HEK293 (cell line): ENCODE data around the gene UNC80.

Source experiments
- CTCF ChIA-PET: fragments of 350-600 bp; formaldehyde crosslinking; extraction: SDS; loops from one replicate; lab custom pipeline; 2021; ENCODE audit warnings: antibody characterized with exemption; lab: Yijun Ruan, JAX
- POLR2A ChIA-PET: fragments of 300-600 bp; formaldehyde crosslinking; extraction: SDS; loops from one replicate; lab custom pipeline; 2020; ENCODE audit warnings: antibody characterized with exemption, inconsistent platforms; lab: Yijun Ruan, JAX
- H3K27ac ChIP-seq: fragments of 200-500 bp; sonication (Bioruptor generic); 2 replicates; pipeline ENCODE4 v1.5.1; 2014; ENCODE audit warnings: low read depth, low read length, control low read depth, inconsistent platforms; ENCODE audit errors: extremely low read depth
- H3K36me3 ChIP-seq, 2 experiments: fragments of 200-500 bp in 1 of 2; sonication (Bioruptor generic) in 1 of 2; 1 replicate in 1 of 2; 2 replicates in 1 of 2; pipeline ENCODE4 v1.5.1; 2014 to 2017; ENCODE audit warnings: inconsistent platforms in 2 of 2, low read length in 2 of 2; ENCODE audit not compliant: control insufficient read depth in 2 of 2, insufficient read depth in 1 of 2
- H3K4me1 ChIP-seq: fragments of 200-500 bp; sonication (Bioruptor generic); 2 replicates; pipeline ENCODE4 v1.5.1; 2014; ENCODE audit warnings: mild to moderate bottlenecking, low read length, inconsistent platforms; ENCODE audit not compliant: control insufficient read depth, insufficient read depth
- H3K4me3 ChIP-seq: 2 replicates; pipeline ENCODE4 v1.5.1; 2011; ENCODE audit warnings: low read depth, mild to moderate bottlenecking, control low read depth, low read length, moderate library complexity
- H3K9me3 ChIP-seq: fragments of 200-500 bp; sonication (Bioruptor generic); 2 replicates; pipeline ENCODE4 v1.5.1; 2014; ENCODE audit warnings: low read depth, low read length, inconsistent platforms; ENCODE audit not compliant: control insufficient read depth, insufficient read depth
- EGR2 ChIP-seq: fragments of 450-650 bp; formaldehyde crosslinking; IDR thresholded peaks from 2 replicates; pipeline ENCODE4 v1.5.1; 2016; ENCODE audit warnings: low read depth, missing biosample characterization, missing genetic modification characterization
- FEZF1 ChIP-seq: fragments of 450-650 bp; formaldehyde crosslinking; IDR thresholded peaks from 2 replicates; pipeline ENCODE4 v1.5.1; 2016; ENCODE audit warnings: missing biosample characterization, missing genetic modification characterization
- RBAK ChIP-seq: fragments of 450-650 bp; formaldehyde crosslinking; IDR thresholded peaks from 2 replicates; pipeline ENCODE4 v1.5.1; 2016; ENCODE audit warnings: missing biosample characterization, missing genetic modification characterization
- SCRT2 ChIP-seq: fragments of 450-650 bp; formaldehyde crosslinking; IDR thresholded peaks from 2 replicates; pipeline ENCODE4 v1.5.1; 2016; ENCODE audit warnings: missing biosample characterization, missing genetic modification characterization
- TCF7L2 ChIP-seq: IDR thresholded peaks from 2 replicates; pipeline ENCODE4 v1.6.1; 2011; ENCODE audit warnings: low read depth, mild to moderate bottlenecking, inconsistent platforms, low read length, moderate library complexity, borderline replicate concordance
- ZBTB48 ChIP-seq: fragments of 450-650 bp; formaldehyde crosslinking; IDR thresholded peaks from 2 replicates; pipeline ENCODE4 v1.5.1; 2016; ENCODE audit warnings: missing biosample characterization, missing genetic modification characterization
- ZEB2 ChIP-seq: fragments of 450-650 bp; formaldehyde crosslinking; IDR thresholded peaks from 2 replicates; pipeline ENCODE4 v1.5.1; 2016; ENCODE audit warnings: missing biosample characterization, missing genetic modification characterization
- ZNF157 ChIP-seq: fragments of 450-650 bp; formaldehyde crosslinking; IDR thresholded peaks from 2 replicates; pipeline ENCODE4 v1.5.1; 2016; ENCODE audit warnings: missing biosample characterization, missing genetic modification characterization
- ZNF184 ChIP-seq: fragments of 450-650 bp; IDR thresholded peaks from 2 replicates; pipeline ENCODE4 v1.5.1; 2018; ENCODE audit warnings: missing biosample characterization, mild to moderate bottlenecking, missing genetic modification characterization
- ZNF341 ChIP-seq: fragments of 450-650 bp; formaldehyde crosslinking; IDR thresholded peaks from 2 replicates; pipeline ENCODE4; 2016; ENCODE audit warnings: low read depth, missing biosample characterization, missing genetic modification characterization
- ZNF664 ChIP-seq: fragments of 450-650 bp; formaldehyde crosslinking; IDR thresholded peaks from 2 replicates; pipeline ENCODE4 v1.5.1; 2016; ENCODE audit warnings: missing biosample characterization, missing genetic modification characterization
- TF ChIP-seq, protein P1 (sequence below): fragments of 450-650 bp; formaldehyde crosslinking; IDR thresholded peaks from 2 replicates; pipeline ENCODE4 v1.5.1; 2016; ENCODE audit warnings: missing biosample characterization, missing genetic modification characterization
- TF ChIP-seq, protein P2 (sequence below): fragments of 450-650 bp; formaldehyde crosslinking; conservative IDR thresholded peaks from 2 replicates; pipeline ENCODE4 v1.5.1; 2016; ENCODE audit warnings: low read depth, missing biosample characterization, missing genetic modification characterization
- TF ChIP-seq, protein P3 (sequence below): fragments of 450-650 bp; formaldehyde crosslinking; IDR thresholded peaks from 2 replicates; pipeline ENCODE4 v1.5.1; 2016; ENCODE audit warnings: missing biosample characterization, missing genetic modification characterization
- TF ChIP-seq, protein P4 (sequence below): fragments of 450-650 bp; formaldehyde crosslinking; IDR thresholded peaks from 2 replicates; pipeline ENCODE4 v1.5.1; 2016; ENCODE audit warnings: missing biosample characterization, missing genetic modification characterization
- TF ChIP-seq, protein P5 (sequence below): fragments of 450-650 bp; IDR thresholded peaks from 2 replicates; pipeline ENCODE4 v1.5.1; 2018; ENCODE audit warnings: missing biosample characterization, mild to moderate bottlenecking, missing genetic modification characterization

The UNC80 gene

DNA sequence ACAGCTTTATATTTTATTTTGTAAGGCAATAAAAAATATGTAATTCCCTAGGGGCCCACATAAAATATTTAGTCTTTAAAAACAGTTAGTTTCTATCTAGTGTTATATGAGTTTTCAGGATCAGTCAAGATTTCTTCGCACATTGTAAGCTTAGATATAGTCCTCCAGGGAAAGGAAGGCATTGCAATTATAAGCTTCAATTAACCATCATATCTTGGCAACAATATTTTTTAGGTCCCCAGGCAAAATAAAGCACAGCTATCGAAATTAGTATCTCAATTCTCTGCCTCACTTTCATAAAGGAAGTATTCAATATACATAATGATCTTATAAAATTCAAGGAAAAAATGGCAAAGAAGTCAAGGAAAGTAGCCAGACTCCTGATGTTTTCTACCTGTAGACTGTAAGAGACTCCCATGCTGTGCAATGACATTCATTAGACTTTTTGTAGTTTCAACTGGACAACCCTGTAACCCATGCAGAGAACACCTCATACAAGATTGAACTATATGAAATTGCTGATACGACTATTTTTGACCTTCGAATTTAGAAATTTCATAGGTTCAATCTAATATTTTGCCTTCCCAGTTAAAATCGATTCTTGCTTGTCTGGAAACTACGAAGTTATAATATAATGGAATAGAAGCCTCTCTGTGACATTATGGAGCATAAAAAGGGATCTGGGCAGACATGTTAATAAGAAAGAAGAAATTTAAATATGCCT, 96.8 kb downstream of the UNC80 start:
- no peaks in the 10 kb centered on the region for H3K4me1 ChIP-seq
- POLR2A ChIA-PET, result no interaction called here
- CTCF ChIA-PET, result interaction anchor here (0.6 kb wide), 2 partner anchors 534 to 692 kb away, joined by 3 read pairs; no protein-coding TSS in a partner anchor
- no peaks in the 10 kb centered on the region for H3K9me3 ChIP-seq
- H3K27ac ChIP-seq, result no peak overlapping the region
- no peaks in the 10 kb centered on the region for H3K36me3 ChIP-seq
- H3K4me3 ChIP-seq, result no peak overlapping the region
- TF ChIP-seq ZNF184 (tag by site-specific recombination) (no peak), RBAK (tag by site-specific recombination) (no peak), ZNF664 (tag by site-specific recombination) (no peak), SCRT2 (tag by site-specific recombination) (no peak), ZNF341 (tag by site-specific recombination) (no peak), TCF7L2 (no peak), ZEB2 (tag by site-specific recombination) (no peak), ZNF157 (tag by site-specific recombination) (no peak), FEZF1 (tag by site-specific recombination) (no peak), ZBTB48 (tag by site-specific recombination) (no peak), EGR2 (tag by site-specific recombination) (no peak)
- TF ChIP-seq, protein P1, sequence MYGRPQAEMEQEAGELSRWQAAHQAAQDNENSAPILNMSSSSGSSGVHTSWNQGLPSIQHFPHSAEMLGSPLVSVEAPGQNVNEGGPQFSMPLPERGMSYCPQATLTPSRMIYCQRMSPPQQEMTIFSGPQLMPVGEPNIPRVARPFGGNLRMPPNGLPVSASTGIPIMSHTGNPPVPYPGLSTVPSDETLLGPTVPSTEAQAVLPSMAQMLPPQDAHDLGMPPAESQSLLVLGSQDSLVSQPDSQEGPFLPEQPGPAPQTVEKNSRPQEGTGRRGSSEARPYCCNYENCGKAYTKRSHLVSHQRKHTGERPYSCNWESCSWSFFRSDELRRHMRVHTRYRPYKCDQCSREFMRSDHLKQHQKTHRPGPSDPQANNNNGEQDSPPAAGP, result no peak
- TF ChIP-seq, protein P2, sequence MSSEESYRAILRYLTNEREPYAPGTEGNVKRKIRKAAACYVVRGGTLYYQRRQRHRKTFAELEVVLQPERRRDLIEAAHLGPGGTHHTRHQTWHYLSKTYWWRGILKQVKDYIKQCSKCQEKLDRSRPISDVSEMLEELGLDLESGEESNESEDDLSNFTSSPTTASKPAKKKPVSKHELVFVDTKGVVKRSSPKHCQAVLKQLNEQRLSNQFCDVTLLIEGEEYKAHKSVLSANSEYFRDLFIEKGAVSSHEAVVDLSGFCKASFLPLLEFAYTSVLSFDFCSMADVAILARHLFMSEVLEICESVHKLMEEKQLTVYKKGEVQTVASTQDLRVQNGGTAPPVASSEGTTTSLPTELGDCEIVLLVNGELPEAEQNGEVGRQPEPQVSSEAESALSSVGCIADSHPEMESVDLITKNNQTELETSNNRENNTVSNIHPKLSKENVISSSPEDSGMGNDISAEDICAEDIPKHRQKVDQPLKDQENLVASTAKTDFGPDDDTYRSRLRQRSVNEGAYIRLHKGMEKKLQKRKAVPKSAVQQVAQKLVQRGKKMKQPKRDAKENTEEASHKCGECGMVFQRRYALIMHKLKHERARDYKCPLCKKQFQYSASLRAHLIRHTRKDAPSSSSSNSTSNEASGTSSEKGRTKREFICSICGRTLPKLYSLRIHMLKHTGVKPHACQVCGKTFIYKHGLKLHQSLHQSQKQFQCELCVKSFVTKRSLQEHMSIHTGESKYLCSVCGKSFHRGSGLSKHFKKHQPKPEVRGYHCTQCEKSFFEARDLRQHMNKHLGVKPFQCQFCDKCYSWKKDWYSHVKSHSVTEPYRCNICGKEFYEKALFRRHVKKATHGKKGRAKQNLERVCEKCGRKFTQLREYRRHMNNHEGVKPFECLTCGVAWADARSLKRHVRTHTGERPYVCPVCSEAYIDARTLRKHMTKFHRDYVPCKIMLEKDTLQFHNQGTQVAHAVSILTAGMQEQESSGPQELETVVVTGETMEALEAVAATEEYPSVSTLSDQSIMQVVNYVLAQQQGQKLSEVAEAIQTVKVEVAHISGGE, result no peak
- TF ChIP-seq, protein P3, sequence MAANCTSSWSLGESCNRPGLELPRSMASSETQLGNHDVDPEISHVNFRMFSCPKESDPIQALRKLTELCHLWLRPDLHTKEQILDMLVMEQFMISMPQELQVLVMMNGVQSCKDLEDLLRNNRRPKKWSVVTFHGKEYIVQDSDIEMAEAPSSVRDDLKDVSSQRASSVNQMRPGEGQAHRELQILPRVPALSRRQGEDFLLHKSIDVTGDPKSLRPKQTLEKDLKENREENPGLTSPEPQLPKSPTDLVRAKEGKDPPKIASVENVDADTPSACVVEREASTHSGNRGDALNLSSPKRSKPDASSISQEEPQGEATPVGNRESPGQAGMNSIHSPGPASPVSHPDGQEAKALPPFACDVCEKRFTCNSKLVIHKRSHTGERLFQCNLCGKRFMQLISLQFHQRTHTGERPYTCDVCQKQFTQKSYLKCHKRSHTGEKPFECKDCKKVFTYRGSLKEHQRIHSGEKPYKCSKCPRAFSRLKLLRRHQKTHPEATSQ (tag by site-specific recombination), result no peak
- TF ChIP-seq, protein P4, sequence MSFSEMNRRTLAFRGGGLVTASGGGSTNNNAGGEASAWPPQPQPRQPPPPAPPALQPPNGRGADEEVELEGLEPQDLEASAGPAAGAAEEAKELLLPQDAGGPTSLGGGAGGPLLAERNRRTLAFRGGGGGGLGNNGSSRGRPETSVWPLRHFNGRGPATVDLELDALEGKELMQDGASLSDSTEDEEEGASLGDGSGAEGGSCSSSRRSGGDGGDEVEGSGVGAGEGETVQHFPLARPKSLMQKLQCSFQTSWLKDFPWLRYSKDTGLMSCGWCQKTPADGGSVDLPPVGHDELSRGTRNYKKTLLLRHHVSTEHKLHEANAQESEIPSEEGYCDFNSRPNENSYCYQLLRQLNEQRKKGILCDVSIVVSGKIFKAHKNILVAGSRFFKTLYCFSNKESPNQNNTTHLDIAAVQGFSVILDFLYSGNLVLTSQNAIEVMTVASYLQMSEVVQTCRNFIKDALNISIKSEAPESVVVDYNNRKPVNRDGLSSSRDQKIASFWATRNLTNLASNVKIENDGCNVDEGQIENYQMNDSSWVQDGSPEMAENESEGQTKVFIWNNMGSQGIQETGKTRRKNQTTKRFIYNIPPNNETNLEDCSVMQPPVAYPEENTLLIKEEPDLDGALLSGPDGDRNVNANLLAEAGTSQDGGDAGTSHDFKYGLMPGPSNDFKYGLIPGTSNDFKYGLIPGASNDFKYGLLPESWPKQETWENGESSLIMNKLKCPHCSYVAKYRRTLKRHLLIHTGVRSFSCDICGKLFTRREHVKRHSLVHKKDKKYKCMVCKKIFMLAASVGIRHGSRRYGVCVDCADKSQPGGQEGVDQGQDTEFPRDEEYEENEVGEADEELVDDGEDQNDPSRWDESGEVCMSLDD (tag by site-specific recombination), result no peak
- TF ChIP-seq, protein P5, sequence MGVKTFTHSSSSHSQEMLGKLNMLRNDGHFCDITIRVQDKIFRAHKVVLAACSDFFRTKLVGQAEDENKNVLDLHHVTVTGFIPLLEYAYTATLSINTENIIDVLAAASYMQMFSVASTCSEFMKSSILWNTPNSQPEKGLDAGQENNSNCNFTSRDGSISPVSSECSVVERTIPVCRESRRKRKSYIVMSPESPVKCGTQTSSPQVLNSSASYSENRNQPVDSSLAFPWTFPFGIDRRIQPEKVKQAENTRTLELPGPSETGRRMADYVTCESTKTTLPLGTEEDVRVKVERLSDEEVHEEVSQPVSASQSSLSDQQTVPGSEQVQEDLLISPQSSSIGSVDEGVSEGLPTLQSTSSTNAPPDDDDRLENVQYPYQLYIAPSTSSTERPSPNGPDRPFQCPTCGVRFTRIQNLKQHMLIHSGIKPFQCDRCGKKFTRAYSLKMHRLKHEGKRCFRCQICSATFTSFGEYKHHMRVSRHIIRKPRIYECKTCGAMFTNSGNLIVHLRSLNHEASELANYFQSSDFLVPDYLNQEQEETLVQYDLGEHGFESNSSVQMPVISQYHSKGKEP, result no peak
